Neural cell (in vitro differentiated cells): Measurements from ENCODE around the gene LPAR3. TPM values are rescaled to one million over a fixed set of nuclear protein-coding genes. Genes with fewer than 3 reads are reported as not detected.

Source experiments
- H2AFZ ChIP-seq: fragments of 200-600, 300-800 bp; sonication (generic), shearing (Covaris generic); 2 replicates; pipeline ENCODE4 v1.6.0; 2014; ENCODE audit warnings: low read depth, mild to moderate bottlenecking, antibody characterized with exemption, low read length, moderate library complexity
- H3F3A ChIP-seq: fragments of 200-600 bp; shearing (Covaris generic); 2 replicates; pipeline ENCODE4 v1.6.1; 2016; ENCODE audit warnings: mild to moderate bottlenecking, moderate library complexity, mixed read lengths, antibody characterized with exemption, low read length; ENCODE audit not compliant: insufficient read depth, poor library complexity, severe bottlenecking
- H3K27ac ChIP-seq: fragments of 200-600, 300-800 bp; sonication (generic), shearing (Covaris generic); 2 replicates; pipeline ENCODE4 v1.5.1; 2014; ENCODE audit warnings: mild to moderate bottlenecking, low read length, moderate library complexity
- H3K27me3 ChIP-seq: fragments of 300-800, 200-600 bp; sonication (generic), shearing (Covaris generic); 2 replicates; pipeline ENCODE4 v1.6.0; 2014; ENCODE audit warnings: mild to moderate bottlenecking, low read depth, low read length, moderate library complexity; ENCODE audit not compliant: insufficient read depth
- H3K36me3 ChIP-seq: fragments of 300-800, 200-600 bp; sonication (generic), shearing (Covaris generic); 2 replicates; pipeline ENCODE4 v1.5.1; 2014; ENCODE audit warnings: mild to moderate bottlenecking, antibody characterized with exemption, low read length, moderate library complexity; ENCODE audit not compliant: insufficient read depth
- H3K4me2 ChIP-seq: fragments of 300-800, 200-600 bp; sonication (generic), shearing (Covaris generic); 2 replicates; pipeline ENCODE4 v1.6.0; 2014; ENCODE audit warnings: mild to moderate bottlenecking, low read length
- H3K4me3 ChIP-seq: fragments of 300-800, 200-600 bp; sonication (generic), shearing (Covaris generic); 2 replicates; pipeline ENCODE4 v1.5.1; 2014; ENCODE audit warnings: mild to moderate bottlenecking, low read length, moderate library complexity
- H3K79me2 ChIP-seq: fragments of 200-600 bp; shearing (Covaris generic); replicated peaks from 2 replicates; pipeline ENCODE4 v1.6.0; 2014; ENCODE audit warnings: mild to moderate bottlenecking, low read length, moderate library complexity; ENCODE audit not compliant: insufficient read depth
- H3K9ac ChIP-seq: fragments of 300-800, 200-600 bp; sonication (generic), shearing (Covaris generic); 2 replicates; pipeline ENCODE4 v1.6.1; 2016; ENCODE audit warnings: mild to moderate bottlenecking, low read length, mixed read lengths
- H3K9me2 ChIP-seq: fragments of 200-600 bp; shearing (Covaris generic); 2 replicates; pipeline ENCODE4 v1.6.1; 2016; ENCODE audit warnings: mild to moderate bottlenecking, low read length, mixed read lengths; ENCODE audit not compliant: insufficient read depth
- H3K9me3 ChIP-seq: fragments of 200-600, 300-800 bp; sonication (generic), shearing (Covaris generic); 2 replicates; pipeline ENCODE4 v1.6.1; 2016; ENCODE audit warnings: mild to moderate bottlenecking, mixed run types, low read length, moderate library complexity, mixed read lengths
- H4K20me1 ChIP-seq: fragments of 200-600 bp; shearing (Covaris generic); 2 replicates; pipeline ENCODE4 v1.6.1; 2016; ENCODE audit warnings: mild to moderate bottlenecking, mixed run types; ENCODE audit not compliant: insufficient read depth
- EP300 ChIP-seq: fragments of 450-650 bp; conservative IDR thresholded peaks from 2 replicates; pipeline ENCODE4 v1.6.1; 2014; ENCODE audit warnings: antibody characterized with exemption, mild to moderate bottlenecking, moderate library complexity; ENCODE audit not compliant: poor library complexity, severe bottlenecking
- EZH2 ChIP-seq: fragments of 200-600, 300-800 bp; shearing (Covaris generic), sonication (generic); IDR thresholded peaks from 2 replicates; pipeline ENCODE4 v1.6.1; 2014; ENCODE audit warnings: antibody characterized with exemption, low read length, borderline replicate concordance, mild to moderate bottlenecking; ENCODE audit not compliant: insufficient read depth, poor library complexity, severe bottlenecking
- MXI1 ChIP-seq: fragments of 450-650 bp; conservative IDR thresholded peaks from 2 replicates; pipeline ENCODE4 v1.6.1; 2014; ENCODE audit warnings: antibody characterized with exemption, mild to moderate bottlenecking; ENCODE audit not compliant: poor library complexity, severe bottlenecking
- POLR2AphosphoS5 ChIP-seq: IDR thresholded peaks from 2 replicates; pipeline ENCODE4 v1.6.1; 2012
- RAD21 ChIP-seq: fragments of 450-650 bp; conservative IDR thresholded peaks from 2 replicates; pipeline ENCODE4 v1.6.1; 2014; ENCODE audit warnings: antibody characterized with exemption, mild to moderate bottlenecking, moderate library complexity
- SMC3 ChIP-seq: fragments of 450-650 bp; conservative IDR thresholded peaks from 2 replicates; pipeline ENCODE4 v1.6.1; 2014; ENCODE audit warnings: antibody characterized with exemption, mild to moderate bottlenecking, moderate library complexity; ENCODE audit not compliant: poor library complexity
- TAF1 ChIP-seq: IDR thresholded peaks from 2 replicates; pipeline ENCODE4 v1.6.1; 2012; ENCODE audit warnings: low read depth
- polyA plus RNA-seq: library from polyadenylated mRNA; depleted of rRNA; stranded (reverse); fragments of >200 nt; gene quantifications from 2 replicates; pipeline ENCODE4 v1.2.3, GENCODE V29; 2014
- TF ChIP-seq, protein P1 (sequence below): IDR thresholded peaks from 2 replicates; pipeline ENCODE4 v1.6.1; 2012; ENCODE audit warnings: borderline replicate concordance
- TF ChIP-seq, protein P2 (sequence below): fragments of 450-650 bp; IDR thresholded peaks from 2 replicates; pipeline ENCODE4 v1.5.1; 2014; ENCODE audit warnings: antibody characterized with exemption, mild to moderate bottlenecking, moderate library complexity; ENCODE audit not compliant: poor library complexity, severe bottlenecking

LPAR3 gene
- polyA plus RNA-seq, 1 donor from 2014 or later: not detected

DNA sequence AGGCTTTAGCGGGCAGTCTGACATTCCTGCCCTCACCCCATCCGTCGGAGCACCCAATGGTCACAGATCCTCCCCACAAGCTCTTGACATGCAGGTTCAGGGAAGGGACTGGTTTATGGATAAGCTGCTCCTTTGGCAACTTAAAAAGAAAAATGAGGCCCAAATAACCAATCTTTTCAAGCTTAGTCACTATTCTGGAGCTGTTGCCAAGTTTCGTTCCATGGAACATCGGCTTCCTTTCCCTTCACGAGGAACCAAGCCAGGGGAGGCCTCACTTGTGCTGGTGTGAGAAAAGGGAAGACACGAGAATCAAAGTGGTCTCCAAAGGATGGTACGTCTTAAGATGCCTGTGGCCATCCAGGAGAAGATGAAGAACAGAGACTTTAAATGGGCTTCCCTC lies 46.1 kb upstream of the LPAR3 start:
- Histone ChIP-seq H3K27me3 (no peaks in the 10 kb centered on the region), H3K9ac (no peak overlapping the region), H3K27ac (no peak overlapping the region), H3F3A (no peaks in the 10 kb centered on the region), H3K4me3 (no peak overlapping the region), H3K79me2 (no peaks in the 10 kb centered on the region), H3K9me2 (no peaks in the 10 kb centered on the region), H3K36me3 (no peaks in the 10 kb centered on the region), H3K9me3 (no peaks in the 10 kb centered on the region), H3K4me2 (no peak overlapping the region), H2AFZ (no peak overlapping the region), H4K20me1 (no peaks in the 10 kb centered on the region)
- no peak for TF ChIP-seq TAF1
- TF ChIP-seq, protein P1, sequence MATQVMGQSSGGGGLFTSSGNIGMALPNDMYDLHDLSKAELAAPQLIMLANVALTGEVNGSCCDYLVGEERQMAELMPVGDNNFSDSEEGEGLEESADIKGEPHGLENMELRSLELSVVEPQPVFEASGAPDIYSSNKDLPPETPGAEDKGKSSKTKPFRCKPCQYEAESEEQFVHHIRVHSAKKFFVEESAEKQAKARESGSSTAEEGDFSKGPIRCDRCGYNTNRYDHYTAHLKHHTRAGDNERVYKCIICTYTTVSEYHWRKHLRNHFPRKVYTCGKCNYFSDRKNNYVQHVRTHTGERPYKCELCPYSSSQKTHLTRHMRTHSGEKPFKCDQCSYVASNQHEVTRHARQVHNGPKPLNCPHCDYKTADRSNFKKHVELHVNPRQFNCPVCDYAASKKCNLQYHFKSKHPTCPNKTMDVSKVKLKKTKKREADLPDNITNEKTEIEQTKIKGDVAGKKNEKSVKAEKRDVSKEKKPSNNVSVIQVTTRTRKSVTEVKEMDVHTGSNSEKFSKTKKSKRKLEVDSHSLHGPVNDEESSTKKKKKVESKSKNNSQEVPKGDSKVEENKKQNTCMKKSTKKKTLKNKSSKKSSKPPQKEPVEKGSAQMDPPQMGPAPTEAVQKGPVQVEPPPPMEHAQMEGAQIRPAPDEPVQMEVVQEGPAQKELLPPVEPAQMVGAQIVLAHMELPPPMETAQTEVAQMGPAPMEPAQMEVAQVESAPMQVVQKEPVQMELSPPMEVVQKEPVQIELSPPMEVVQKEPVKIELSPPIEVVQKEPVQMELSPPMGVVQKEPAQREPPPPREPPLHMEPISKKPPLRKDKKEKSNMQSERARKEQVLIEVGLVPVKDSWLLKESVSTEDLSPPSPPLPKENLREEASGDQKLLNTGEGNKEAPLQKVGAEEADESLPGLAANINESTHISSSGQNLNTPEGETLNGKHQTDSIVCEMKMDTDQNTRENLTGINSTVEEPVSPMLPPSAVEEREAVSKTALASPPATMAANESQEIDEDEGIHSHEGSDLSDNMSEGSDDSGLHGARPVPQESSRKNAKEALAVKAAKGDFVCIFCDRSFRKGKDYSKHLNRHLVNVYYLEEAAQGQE: no peak
- no peak for TF ChIP-seq RAD21
- no peak for TF ChIP-seq EP300
- TF ChIP-seq, protein P2, sequence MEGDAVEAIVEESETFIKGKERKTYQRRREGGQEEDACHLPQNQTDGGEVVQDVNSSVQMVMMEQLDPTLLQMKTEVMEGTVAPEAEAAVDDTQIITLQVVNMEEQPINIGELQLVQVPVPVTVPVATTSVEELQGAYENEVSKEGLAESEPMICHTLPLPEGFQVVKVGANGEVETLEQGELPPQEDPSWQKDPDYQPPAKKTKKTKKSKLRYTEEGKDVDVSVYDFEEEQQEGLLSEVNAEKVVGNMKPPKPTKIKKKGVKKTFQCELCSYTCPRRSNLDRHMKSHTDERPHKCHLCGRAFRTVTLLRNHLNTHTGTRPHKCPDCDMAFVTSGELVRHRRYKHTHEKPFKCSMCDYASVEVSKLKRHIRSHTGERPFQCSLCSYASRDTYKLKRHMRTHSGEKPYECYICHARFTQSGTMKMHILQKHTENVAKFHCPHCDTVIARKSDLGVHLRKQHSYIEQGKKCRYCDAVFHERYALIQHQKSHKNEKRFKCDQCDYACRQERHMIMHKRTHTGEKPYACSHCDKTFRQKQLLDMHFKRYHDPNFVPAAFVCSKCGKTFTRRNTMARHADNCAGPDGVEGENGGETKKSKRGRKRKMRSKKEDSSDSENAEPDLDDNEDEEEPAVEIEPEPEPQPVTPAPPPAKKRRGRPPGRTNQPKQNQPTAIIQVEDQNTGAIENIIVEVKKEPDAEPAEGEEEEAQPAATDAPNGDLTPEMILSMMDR: no peak
- TF ChIP-seq POLR2AphosphoS5: no peak
- no peak for TF ChIP-seq EZH2
- TF ChIP-seq SMC3: no peak
- TF ChIP-seq MXI1: no peak

DNA sequence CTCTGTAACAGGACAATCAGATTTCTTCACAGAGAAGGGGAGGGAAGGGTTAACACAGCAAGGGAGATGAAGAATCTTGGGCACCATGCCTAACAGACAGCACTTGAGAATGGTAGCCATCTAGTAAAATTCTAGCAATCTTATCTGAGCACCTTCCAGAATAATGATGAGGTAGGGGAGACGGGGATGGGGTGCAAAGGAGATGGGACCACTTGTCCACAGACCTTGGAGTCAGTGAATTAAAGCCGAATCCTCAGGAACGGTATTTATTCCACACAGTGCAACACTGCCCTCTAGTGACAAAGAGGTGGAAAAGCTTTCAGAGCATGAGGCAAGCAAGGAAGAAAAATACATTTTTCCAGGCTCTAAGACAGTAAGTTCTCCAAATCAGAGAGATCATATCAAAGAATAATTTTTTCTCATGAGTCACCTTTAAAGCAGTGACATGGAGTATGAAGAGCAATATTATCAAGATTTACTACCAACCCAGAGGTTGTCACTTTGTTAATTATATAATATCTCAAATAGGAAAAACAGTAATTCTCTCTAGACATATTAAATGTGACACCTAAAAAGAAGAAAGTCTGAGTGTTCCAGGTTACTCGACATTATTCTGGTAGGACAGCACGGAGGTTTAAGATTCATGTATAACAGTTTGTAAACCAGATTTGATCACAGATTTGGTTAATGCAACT lies 43.3 kb upstream of the LPAR3 start:
- H3K4me2 ChIP-seq: no peak overlapping the region

More for the DNA sequence above, 43.3 kb upstream of the LPAR3 start:
- Histone ChIP-seq H3K27me3 (no peaks in the 10 kb centered on the region), H2AFZ (no peak overlapping the region), H3K9ac (no peak overlapping the region), H3K79me2 (no peaks in the 10 kb centered on the region), H3K9me2 (no peaks in the 10 kb centered on the region), H4K20me1 (no peaks in the 10 kb centered on the region), H3K36me3 (no peaks in the 10 kb centered on the region), H3K27ac (no peak overlapping the region), H3K4me3 (peak overlapping the region; percentile 26), H3K9me3 (no peaks in the 10 kb centered on the region), H3F3A (no peaks in the 10 kb centered on the region)
- TF ChIP-seq MXI1 (no peak), POLR2AphosphoS5 (no peak), RAD21 (peak; percentile 97), SMC3 (peak; percentile 95), EP300 (no peak)
- TF ChIP-seq, protein P2: peak; percentile 97
- TF ChIP-seq, protein P1: no peak
